ENCODE measurements around the gene LZTFL1. TPM values are rescaled to one million over a fixed set of nuclear protein-coding genes. Genes with fewer than 3 reads are reported as not detected.

Gene LZTFL1
- total RNA-seq, 4 donors from 2014 or later: 13.8 to 44.5 (median 21.0) TPM

DNA sequence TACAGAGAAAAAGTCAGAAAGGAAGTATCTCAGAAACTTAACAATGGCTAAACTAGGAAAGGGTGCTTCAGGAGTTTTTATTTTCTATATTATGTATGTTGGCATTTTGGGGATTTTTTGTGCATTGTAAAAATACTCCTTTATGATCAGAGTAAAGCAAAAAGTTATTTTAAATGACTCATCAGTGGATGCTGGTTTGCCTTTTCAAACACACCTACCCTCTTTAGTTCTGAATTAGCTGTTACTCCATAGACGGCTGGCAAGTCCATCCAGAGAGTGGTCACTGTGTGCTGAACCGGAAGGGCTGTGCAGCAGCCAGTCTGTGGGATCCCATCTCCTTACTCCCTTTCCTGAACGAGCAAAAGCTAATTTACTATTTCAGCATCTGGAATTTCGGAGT, 45.4 kb upstream of the LZTFL1 start:
- no peaks in the 10 kb centered on the region for H3K27me3 ChIP-seq
- no peak for TF ChIP-seq POLR2A (IDR thresholded peaks at IDR 0.05)
- TF ChIP-seq, protein P1, sequence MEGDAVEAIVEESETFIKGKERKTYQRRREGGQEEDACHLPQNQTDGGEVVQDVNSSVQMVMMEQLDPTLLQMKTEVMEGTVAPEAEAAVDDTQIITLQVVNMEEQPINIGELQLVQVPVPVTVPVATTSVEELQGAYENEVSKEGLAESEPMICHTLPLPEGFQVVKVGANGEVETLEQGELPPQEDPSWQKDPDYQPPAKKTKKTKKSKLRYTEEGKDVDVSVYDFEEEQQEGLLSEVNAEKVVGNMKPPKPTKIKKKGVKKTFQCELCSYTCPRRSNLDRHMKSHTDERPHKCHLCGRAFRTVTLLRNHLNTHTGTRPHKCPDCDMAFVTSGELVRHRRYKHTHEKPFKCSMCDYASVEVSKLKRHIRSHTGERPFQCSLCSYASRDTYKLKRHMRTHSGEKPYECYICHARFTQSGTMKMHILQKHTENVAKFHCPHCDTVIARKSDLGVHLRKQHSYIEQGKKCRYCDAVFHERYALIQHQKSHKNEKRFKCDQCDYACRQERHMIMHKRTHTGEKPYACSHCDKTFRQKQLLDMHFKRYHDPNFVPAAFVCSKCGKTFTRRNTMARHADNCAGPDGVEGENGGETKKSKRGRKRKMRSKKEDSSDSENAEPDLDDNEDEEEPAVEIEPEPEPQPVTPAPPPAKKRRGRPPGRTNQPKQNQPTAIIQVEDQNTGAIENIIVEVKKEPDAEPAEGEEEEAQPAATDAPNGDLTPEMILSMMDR (IDR thresholded peaks at IDR 0.05): no peak
- no peaks in the 10 kb centered on the region for H3K4me1 ChIP-seq
- no peak overlapping the region for H3K27ac ChIP-seq
- H3K9me3 ChIP-seq: no peaks in the 10 kb centered on the region
- no peak for DNase-seq
- H3K36me3 ChIP-seq: no peaks in the 10 kb centered on the region
- intact Hi-C loops (cut with DNase I; ENCODE audit: low total_unique reads): no loop called here
- H3K4me3 ChIP-seq: no peak overlapping the region

DNA sequence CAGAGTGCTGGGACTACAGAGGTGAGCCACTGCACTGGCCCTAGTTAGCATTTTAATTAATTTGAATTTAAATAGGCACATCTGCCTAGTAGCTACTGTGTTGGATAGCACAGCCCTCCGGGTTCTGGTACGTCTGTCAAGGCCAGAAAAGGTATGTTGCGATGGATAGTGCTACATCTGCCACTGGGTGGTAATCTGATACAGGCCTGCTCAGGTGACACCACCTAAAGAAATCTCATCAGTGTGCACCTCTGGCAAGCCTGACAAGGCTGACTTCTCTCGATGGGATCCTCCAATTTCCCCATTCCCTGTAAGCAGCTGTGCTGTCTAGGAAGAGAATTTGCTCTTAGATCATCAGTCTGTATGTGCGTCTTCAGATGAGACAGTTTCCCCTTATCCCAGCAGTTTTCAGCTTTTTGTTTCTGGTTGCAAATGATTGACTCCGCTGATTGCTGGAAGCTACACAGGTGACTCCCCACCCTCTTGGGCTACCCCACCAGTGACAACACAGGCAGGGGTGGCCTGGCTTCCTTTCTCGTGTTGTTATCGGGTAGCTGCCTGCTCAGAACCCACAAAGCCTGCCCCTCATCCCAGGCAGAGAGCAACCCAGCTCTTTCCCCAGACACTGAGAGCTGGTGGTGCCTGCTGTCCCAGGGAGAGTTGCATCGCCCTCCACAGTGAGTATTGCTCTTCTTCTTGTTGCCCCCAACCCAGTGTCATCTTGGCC, 44.2 kb upstream of the LZTFL1 start, which contains the start of gene CCR9:
CCR9 (plus strand) TSS at position 565 of the 727 bp plus-strand sequence. CDS start 8,391 bp downstream, outside the sequence.
- Histone ChIP-seq H3K4me3 (no peak within 1 kb of the TSS), H3K27ac (no peak within 1 kb of the TSS), H3K4me1 (no peaks in the 10 kb centered on the region), H3K9me3 (no peaks in the 10 kb centered on the region), H3K27me3 (no peaks in the 10 kb centered on the region), H3K36me3 (no peaks in the 10 kb centered on the region)
- no peak for TF ChIP-seq POLR2A (IDR thresholded peaks at IDR 0.05)
- TF ChIP-seq, protein P1 (IDR thresholded peaks at IDR 0.05): no peak
- intact Hi-C loops (cut with DNase I; ENCODE audit: low total_unique reads): no loop called here
- DNase-seq: no peak

GRCh38 chr3:45884368-45885201, 42.7 kb upstream of the LZTFL1 start:
- no peaks in the 10 kb centered on the region for H3K9me3 ChIP-seq
- no peaks in the 10 kb centered on the region for H3K36me3 ChIP-seq
- intact Hi-C loops (cut with DNase I; ENCODE audit: low total_unique reads): no loop called here
- DNase-seq: no peak
- H3K4me1 ChIP-seq: no peaks in the 10 kb centered on the region
- H3K27ac ChIP-seq: no peak overlapping the region
- no peak overlapping the region for H3K4me3 ChIP-seq
- TF ChIP-seq, protein P1 (IDR thresholded peaks at IDR 0.05): no peak
- TF ChIP-seq POLR2A (IDR thresholded peaks at IDR 0.05): no peak
- no peaks in the 10 kb centered on the region for H3K27me3 ChIP-seq

- intact Hi-C loops (cut with DNase I; ENCODE audit: low total_unique reads): no loop called here
Measured at GRCh38 chr3:45881078-45882022, 39.4 kb upstream of the LZTFL1 start.

More at GRCh38 chr3:45881078-45882022, 39.4 kb upstream of the LZTFL1 start:
- Histone ChIP-seq H3K4me3 (no peak overlapping the region), H3K27me3 (no peaks in the 10 kb centered on the region), H3K36me3 (no peaks in the 10 kb centered on the region), H3K9me3 (no peaks in the 10 kb centered on the region), H3K4me1 (no peaks in the 10 kb centered on the region), H3K27ac (no peak overlapping the region)
- DNase-seq: no peak
- TF ChIP-seq, protein P1 (IDR thresholded peaks at IDR 0.05): no peak
- TF ChIP-seq POLR2A (IDR thresholded peaks at IDR 0.05): no peak
